ENCODE results near the gene B3GALT2. TPM values are rescaled to one million over a fixed set of nuclear protein-coding genes. Genes with fewer than 3 reads are reported as not detected.

B3GALT2 gene
- polyA plus RNA-seq, 1 donor from 2014 or later, result 12.4 TPM

GRCh38 chr1:193131266-193131860, 55.0 kb downstream of the B3GALT2 start:
- no peaks in the 10 kb centered on the region for H3K9me2 ChIP-seq (ENCODE audit: insufficient read depth, low read length)
- peaks cover 4% of the 10 kb centered on the region for H3K36me3 ChIP-seq (ENCODE audit: insufficient read depth, low read length)
- H3K79me2 ChIP-seq (replicated peaks; ENCODE audit: insufficient read depth, low read length), result peaks cover 4% of the 10 kb centered on the region
- no peaks in the 10 kb centered on the region for H4K20me1 ChIP-seq (ENCODE audit: insufficient read depth)
- H3K27ac ChIP-seq (ENCODE audit: low read length), result no peak overlapping the region
- no peaks in the 10 kb centered on the region for H3K9me3 ChIP-seq (ENCODE audit: low read length)
- H3K27me3 ChIP-seq (ENCODE audit: insufficient read depth, low read depth, low read length), result no peaks in the 10 kb centered on the region
- H3K4me3 ChIP-seq (ENCODE audit: low read length), result no peak overlapping the region
- H3K4me2 ChIP-seq (ENCODE audit: low read length), result no peak overlapping the region
- TF ChIP-seq EP300 (conservative IDR thresholded peaks at IDR 0.05; ENCODE audit: poor library complexity, severe bottlenecking) (no peak), TAF1 (IDR thresholded peaks at IDR 0.05; ENCODE audit: low read depth) (no peak), EZH2 (IDR thresholded peaks at IDR 0.05; ENCODE audit: borderline replicate concordance, insufficient read depth, low read length, poor library complexity, severe bottlenecking) (no peak), MXI1 (conservative IDR thresholded peaks at IDR 0.05; ENCODE audit: poor library complexity, severe bottlenecking) (no peak), REST (IDR thresholded peaks at IDR 0.05; ENCODE audit: borderline replicate concordance) (no peak), SMC3 (conservative IDR thresholded peaks at IDR 0.05; ENCODE audit: poor library complexity) (no peak), RAD21 (conservative IDR thresholded peaks at IDR 0.05) (no peak)
- no peak overlapping the region for H2AFZ ChIP-seq (ENCODE audit: low read depth, low read length)
- no peaks in the 10 kb centered on the region for H3F3A ChIP-seq (ENCODE audit: insufficient read depth, low read length, poor library complexity, severe bottlenecking)
- no peak overlapping the region for H3K9ac ChIP-seq (ENCODE audit: low read length)

Small RNAs within 50 kb of the gene (small RNA-seq; reads per million reads assigned to genes)
- gene MIR1278, result 0 to 1.1 (median 0) reads per million in 3 experiments

Other genes with a start within 250 kb of the B3GALT2 start
- gene UCHL5, start 127.3 kb downstream of the B3GALT2 start, polyA plus RNA-seq, result 24.4 and 28.8 TPM in 2 replicates
- 36.7 and 41.1 TPM in 2 replicates for gene RO60, start 127.0 kb downstream of the B3GALT2 start, polyA plus RNA-seq
- 4.8 and 6.6 TPM in 2 replicates for gene GLRX2, start 81.2 kb downstream of the B3GALT2 start, polyA plus RNA-seq
- 10.4 and 11.9 TPM in 2 replicates for gene CDC73, start 64.6 kb downstream of the B3GALT2 start, polyA plus RNA-seq